ENCODE results near the gene HS6ST2.

DNA sequence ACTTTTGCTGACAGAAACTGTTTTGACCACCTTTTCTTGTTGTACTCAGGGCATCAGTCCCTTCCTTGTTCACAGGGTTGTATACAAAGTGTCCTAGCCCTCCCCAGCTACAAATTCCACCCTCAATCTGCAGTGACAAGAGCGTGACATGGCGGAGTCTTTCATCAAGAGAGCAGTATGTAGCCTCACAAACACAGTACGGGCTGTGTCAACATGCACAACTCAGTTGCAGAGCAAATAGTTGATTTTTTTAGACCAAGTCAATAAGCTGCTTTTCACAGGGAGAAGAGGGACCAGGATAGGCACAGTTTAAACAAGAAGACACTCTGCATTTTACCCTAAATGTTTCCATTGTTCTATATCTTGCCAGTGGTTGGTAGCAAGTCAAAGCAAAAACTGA is 8.6 kb upstream of the HS6ST2 start:
- TF ChIP-seq, protein P1, sequence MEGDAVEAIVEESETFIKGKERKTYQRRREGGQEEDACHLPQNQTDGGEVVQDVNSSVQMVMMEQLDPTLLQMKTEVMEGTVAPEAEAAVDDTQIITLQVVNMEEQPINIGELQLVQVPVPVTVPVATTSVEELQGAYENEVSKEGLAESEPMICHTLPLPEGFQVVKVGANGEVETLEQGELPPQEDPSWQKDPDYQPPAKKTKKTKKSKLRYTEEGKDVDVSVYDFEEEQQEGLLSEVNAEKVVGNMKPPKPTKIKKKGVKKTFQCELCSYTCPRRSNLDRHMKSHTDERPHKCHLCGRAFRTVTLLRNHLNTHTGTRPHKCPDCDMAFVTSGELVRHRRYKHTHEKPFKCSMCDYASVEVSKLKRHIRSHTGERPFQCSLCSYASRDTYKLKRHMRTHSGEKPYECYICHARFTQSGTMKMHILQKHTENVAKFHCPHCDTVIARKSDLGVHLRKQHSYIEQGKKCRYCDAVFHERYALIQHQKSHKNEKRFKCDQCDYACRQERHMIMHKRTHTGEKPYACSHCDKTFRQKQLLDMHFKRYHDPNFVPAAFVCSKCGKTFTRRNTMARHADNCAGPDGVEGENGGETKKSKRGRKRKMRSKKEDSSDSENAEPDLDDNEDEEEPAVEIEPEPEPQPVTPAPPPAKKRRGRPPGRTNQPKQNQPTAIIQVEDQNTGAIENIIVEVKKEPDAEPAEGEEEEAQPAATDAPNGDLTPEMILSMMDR (IDR thresholded peaks at IDR 0.05), result no peak
- TF ChIP-seq POLR2AphosphoS5 (IDR thresholded peaks at IDR 0.05), result no peak
- TF ChIP-seq EP300 (IDR thresholded peaks at IDR 0.05), result no peak
